HG02678 (cell line): Measurements from ENCODE around the gene SNX20.

Experiments
- ATAC-seq: cut with Tn5 transposase; IDR thresholded peaks from one replicate; pipeline ENCODE4 v1.9.1; 2021; ENCODE audit warnings: mild to moderate bottlenecking, moderate library complexity; ENCODE audit not compliant: unreplicated experiment

SNX20 gene

DNA sequence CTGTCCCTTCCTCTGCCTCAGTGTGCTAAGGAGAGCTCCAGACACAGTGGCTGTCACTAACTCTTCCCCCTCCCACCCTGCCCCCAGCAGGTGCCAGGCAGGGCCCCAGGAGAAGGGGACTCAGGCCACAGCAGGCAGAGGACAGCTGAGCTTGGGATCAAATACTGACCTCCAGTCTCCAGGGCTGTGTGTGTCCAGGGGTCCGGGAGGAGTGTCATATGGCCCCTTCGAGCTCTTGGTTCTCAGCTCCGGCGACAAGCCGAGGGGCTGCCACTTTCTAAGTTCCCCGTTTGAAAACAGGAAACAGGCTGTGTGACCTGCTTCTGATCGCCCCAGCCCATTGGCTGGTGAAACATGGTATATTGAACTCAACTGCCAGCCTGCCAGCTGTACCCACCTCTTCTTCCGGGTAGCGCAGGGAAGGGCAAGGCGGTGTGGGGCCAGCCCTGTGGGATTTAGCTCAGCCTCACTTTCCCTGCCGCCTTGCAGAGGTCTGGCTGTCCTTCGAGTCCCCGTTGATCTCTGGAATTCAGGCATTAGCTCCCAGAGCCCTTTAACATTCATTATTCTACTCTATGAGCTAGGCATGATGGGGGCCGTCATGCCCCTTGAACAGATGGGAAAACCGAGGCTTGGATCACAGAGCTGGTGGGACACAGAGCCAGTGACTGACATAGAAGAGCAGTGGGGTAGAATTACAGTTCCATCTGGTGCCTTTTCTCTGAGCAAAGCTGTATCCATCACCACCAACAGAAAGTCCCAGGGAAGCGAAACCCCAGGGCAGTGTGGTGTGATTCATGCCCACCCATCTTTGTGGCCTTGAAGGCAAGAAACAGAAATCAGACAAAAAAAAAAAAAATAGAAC lies at the start of gene SNX20:
TSS of gene SNX20 (minus strand) at position 292 of the 865 bp plus-strand sequence. CDS start 3,786 bp downstream, outside the sequence.
- ATAC-seq, result peak; percentile 59

GRCh38 chr16:50724306-50724705 lies 43.2 kb upstream of the SNX20 start:
- ATAC-seq, result no peak

GRCh38 chr16:50722960-50723359 lies 41.8 kb upstream of the SNX20 start:
- no peak for ATAC-seq

GRCh38 chr16:50722405-50722737 lies 41.3 kb upstream of the SNX20 start:
- no peak for ATAC-seq

DNA sequence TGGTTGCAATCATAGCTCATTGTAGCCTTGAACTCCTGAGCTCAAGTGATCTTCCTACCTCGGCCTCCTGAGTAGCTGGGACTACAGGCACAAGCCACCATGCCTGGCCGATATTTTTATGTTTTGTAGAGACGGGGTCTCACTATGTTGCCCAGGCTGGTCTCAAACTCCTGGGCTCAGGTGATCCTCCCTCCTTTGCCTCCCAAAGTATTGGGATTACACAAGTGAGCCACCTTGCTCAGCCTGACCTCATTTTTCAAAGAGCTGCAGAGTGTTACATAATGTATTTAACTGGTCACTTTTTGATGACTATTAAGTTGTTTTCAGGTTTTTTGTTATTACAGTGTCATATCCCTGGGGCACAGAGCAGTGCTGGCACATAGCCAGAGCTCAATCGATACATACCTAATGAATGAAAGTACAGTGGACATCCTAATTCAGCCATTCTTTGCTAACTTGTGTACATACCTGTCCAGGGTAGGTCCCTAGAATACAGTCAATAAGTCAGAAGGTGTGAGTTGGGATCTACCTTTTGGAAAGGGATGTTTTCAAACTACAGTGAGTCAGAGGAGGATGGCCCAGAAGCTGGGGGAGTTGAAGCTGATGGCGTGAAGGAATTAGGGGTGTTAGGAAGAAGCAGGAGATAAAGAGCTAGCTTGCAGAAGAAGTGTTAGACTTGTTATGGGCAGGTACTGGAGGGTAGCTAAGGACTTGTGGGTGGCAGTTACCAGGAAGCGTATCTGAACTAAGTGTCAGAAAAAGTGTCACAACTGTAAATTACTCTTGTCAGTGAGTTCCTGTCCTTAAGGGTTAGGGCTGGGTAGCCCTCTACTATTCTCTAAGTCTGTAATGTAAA lies 40.7 kb upstream of the SNX20 start:
- ATAC-seq, result no peak

GRCh38 chr16:50719401-50720337 lies 38.6 kb upstream of the SNX20 start:
- no peak for ATAC-seq

DNA sequence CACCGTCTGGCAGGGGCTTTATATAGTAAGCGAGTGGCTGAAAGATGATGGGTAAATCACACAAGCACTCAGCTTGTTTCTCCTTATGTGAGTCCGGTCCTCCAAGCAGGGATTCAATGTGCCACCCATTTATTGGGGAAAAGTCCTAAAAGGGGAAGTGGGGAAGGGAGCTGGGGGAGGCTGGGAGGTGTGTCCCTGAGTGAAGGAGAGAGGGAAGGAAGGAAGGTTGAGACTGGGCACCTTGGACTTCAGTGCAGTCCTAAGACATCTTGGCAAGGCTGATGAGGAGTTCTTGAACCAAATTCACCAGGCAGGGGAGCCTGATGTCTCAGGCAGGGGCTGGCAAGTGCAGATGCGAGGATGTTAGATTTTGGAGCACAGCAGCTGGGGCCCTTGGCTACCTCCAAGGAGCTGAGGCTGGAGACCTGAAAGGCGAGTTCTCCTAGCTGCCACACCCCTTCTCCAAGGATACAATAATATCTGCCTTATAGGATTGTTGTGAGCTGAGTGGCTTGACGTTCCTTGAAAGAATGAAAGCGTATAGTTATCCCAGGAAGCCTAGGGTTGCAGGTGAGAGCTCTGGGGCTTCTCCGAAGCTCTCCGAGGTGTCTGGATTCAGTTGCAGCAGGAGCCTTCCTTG lies 37.8 kb upstream of the SNX20 start:
- ATAC-seq, result no peak

DNA sequence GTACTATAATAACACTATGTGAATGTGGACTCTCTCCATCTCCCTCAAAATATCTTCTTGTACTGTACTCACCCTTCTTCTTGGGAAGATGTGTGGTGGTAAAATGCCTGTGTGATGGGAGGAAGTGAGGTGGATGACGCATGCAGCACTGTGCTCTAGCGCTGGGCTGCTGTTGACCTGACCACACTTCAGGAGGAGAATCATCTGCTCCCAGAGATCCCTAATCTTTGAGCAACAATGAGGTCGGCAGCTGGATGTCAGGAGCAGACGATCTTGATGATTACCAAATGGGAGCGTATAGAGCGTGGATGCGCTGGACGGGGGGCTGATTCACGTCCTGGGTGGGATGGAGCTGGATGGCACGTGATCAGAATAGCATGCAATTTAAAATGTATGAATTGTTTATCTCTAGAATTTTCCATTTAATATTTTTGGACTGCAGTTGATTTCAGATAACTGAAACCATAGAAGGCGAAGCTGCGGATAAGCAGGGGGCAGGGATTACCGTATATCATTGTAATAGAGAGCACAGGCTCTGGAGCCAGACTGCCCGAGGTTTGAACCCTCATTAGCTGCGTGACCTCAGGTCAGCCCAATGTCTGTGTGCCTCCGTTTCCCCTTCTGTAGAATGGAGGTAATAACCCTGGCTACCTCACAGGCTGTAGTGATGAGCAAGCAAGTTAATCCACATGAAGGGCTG lies 37.1 kb upstream of the SNX20 start:
- ATAC-seq, result no peak

DNA sequence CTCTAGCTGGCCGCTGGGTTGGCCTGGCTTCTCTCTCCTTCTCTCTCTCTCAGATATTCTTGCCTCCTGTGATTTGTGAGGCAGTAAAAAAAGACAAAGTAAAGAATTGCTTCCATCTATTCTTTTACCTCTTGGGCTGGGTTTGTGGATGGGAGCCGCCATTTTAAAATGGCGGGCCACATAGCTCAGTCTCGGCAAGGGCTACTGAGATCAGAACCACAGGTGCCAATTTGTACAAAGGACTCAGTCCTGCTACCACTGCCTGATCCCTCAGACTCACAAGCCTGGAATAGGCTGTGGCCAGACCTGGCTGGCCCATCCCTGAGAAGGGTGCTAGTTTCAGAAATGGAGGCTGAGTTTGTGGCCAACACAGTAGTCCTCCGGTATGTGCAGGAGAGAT lies 36.4 kb upstream of the SNX20 start:
- no peak for ATAC-seq

DNA sequence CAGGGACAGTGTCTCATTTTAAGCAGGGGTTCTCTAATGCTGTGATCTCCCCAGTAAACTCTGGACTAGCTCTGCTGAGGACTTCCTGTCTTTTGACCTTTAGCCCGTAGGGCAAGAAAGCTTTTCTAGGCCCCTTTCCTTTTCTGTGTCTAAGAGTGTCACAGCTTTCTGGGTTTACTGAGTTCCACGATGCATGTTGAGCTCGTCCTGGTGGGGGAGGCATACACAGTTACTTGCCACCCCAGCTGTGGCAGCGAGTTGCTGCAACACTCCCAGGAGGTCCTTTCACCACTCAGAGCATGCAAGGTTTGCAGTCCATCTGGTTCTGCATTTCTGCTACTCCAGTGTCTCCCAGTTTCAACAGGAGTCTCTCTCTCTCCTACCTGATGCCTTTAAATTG lies 36.0 kb upstream of the SNX20 start:
- no peak for ATAC-seq

GRCh38 chr16:50712956-50713355 lies 31.8 kb upstream of the SNX20 start:
- ATAC-seq, result no peak

DNA sequence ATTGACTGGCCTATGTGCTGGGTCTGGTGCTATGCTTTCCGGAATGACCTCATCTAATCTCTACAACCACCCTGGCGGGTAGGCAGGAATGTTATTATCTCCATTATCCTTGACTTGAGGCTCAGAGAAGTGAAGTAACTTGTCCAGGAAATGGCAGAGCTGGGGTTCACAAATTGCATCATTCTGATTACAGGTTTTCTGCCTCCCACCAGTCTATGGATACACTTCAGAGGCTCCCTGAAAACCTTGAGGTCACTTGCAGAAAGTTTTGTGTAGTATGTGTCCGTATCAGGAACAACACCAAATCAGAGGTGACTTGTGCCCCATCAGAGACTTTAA lies 31.4 kb upstream of the SNX20 start:
- no peak for ATAC-seq

DNA sequence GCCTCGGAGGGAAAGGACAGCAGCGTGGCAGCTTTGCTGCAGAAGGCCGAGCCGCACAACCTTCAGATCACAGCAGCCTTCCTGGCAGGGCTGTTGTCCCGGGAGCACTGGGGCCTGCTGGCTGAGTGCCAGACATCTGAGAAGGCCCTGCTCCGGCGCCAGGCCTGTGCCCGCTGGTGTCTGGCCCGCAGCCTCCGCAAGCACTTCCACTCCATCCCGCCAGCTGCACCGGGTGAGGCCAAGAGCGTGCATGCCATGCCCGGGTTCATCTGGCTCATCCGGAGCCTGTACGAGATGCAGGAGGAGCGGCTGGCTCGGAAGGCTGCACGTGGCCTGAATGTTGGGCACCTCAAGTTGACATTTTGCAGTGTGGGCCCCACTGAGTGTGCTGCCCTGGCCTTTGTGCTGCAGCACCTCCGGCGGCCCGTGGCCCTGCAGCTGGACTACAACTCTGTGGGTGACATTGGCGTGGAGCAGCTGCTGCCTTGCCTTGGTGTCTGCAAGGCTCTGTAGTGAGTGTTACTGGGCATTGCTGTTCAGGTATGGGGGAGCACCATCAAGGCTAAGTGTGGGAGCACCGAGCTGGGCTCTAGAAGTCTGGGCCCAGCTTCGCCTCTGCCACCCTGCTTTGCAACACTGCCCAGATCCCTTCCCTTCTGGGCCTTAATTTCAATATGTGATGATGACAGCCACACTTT lies 30.9 kb upstream of the SNX20 start:
- no peak for ATAC-seq

DNA sequence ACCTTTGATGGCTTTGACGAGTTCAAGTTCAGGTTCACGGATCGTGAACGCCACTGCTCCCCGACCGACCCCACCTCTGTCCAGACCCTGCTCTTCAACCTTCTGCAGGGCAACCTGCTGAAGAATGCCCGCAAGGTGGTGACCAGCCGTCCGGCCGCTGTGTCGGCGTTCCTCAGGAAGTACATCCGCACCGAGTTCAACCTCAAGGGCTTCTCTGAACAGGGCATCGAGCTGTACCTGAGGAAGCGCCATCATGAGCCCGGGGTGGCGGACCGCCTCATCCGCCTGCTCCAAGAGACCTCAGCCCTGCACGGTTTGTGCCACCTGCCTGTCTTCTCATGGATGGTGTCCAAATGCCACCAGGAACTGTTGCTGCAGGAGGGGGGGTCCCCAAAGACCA lies 29.9 kb upstream of the SNX20 start:
- ATAC-seq, result no peak

- ATAC-seq, result no peak
Measured at GRCh38 chr16:50709980-50710379, 28.9 kb upstream of the SNX20 start.

DNA sequence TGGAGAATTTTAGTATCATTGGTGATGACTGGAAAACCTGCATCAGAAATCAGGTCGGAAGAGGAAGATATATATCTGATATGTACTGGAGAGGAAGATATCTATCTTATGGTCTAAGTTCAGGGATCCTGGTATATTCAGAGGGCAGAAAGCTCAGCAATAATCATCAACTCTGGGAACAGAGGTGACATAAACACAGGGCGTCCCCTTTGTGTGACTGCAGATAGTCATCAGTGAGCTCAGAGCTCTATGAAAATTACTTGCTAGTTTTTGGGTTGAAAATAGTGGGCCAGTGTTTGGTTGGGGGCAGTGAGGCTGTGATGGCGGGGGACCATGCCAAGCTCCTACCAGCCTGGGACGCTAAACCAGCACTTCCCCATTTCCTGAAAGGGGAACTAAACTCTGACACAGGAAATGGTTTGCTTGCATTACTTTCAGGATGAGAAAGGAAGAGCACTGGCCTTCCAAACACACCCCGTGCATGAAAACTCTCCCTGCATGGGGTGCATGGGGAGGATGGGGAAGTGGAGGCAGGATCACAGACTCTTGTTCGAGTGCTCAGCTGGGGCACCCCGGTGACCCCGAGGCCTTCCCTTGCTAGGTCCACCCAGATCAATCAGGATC lies 28.1 kb upstream of the SNX20 start:
- no peak for ATAC-seq

- ATAC-seq, result no peak
Measured at GRCh38 chr16:50708373-50709060, 27.4 kb upstream of the SNX20 start.

GRCh38 chr16:50706250-50706649 lies 25.1 kb upstream of the SNX20 start:
- no peak for ATAC-seq
